ENCODE measurements around the gene SAMD15. TPM values are rescaled to one million over a fixed set of nuclear protein-coding genes. Genes with fewer than 3 reads are reported as not detected.

Gene SAMD15
- total and polyA plus RNA-seq, 2 experiments from 2014 or later = 0.61 to 0.76 TPM

- Histone ChIP-seq H3K36me3 (ENCODE audit: insufficient read depth) (no peaks in the 10 kb centered on the region), H2AFZ (no peak overlapping the region), H3K27ac (ENCODE audit: low read depth) (no peak overlapping the region), H3K9me2 (ENCODE audit: insufficient read depth) (no peaks in the 10 kb centered on the region), H3K79me2 (replicated peaks; ENCODE audit: insufficient read depth) (no peaks in the 10 kb centered on the region), H4K20me1 (replicated peaks; ENCODE audit: insufficient read depth) (no peaks in the 10 kb centered on the region; the same call in 1 of the 2 replicates), H3K4me3 (no peak overlapping the region), H3K27me3 (ENCODE audit: insufficient read depth) (no peaks in the 10 kb centered on the region), H3F3A (replicated peaks; ENCODE audit: low read depth) (no peaks in the 10 kb centered on the region), H3K4me2 (no peak overlapping the region), H3K4me1 (ENCODE audit: insufficient read depth) (no peaks in the 10 kb centered on the region)
- Mint-ChIP-seq H3K27ac (no peak overlapping the region), H3K27me3 (ENCODE audit: insufficient read depth, low read depth, poor library complexity) (peaks cover 3% of the 10 kb centered on the region), H3K4me1 (no peaks in the 10 kb centered on the region), H3K36me3 (ENCODE audit: low read depth) (no peaks in the 10 kb centered on the region), H3K4me3 (no peak overlapping the region), H3K9me3 (no peaks in the 10 kb centered on the region)
- DNase-seq (ENCODE audit: low spot score) (no peak), ATAC-seq (no peak)
- TF ChIP-seq EZH2phosphoT487 (IDR thresholded peaks at IDR 0.05; ENCODE audit: unreplicated experiment) (no peak), ZNF114 (CRISPR knock-in tag; IDR thresholded peaks at IDR 0.05) (no peak), ZNF331 (CRISPR knock-in tag; IDR thresholded peaks at IDR 0.05; ENCODE audit: low read depth) (no peak), ZNF462 (CRISPR knock-in tag; IDR thresholded peaks at IDR 0.05) (no peak), EZH2 (IDR thresholded peaks at IDR 0.05; ENCODE audit: low read depth, unreplicated experiment) (no peak)
Measured at GRCh38 chr14:77356899-77357298, 20.3 kb upstream of the SAMD15 start.

- Histone ChIP-seq H3F3A (replicated peaks; ENCODE audit: low read depth) (no peaks in the 10 kb centered on the region), H3K4me2 (no peak overlapping the region), H3K4me1 (ENCODE audit: insufficient read depth) (no peaks in the 10 kb centered on the region), H4K20me1 (replicated peaks; ENCODE audit: insufficient read depth) (no peaks in the 10 kb centered on the region), H3K79me2 (replicated peaks; ENCODE audit: insufficient read depth) (no peaks in the 10 kb centered on the region), H3K36me3 (ENCODE audit: insufficient read depth) (no peaks in the 10 kb centered on the region), H3K9me2 (ENCODE audit: insufficient read depth) (no peaks in the 10 kb centered on the region), H3K27me3 (ENCODE audit: insufficient read depth) (no peaks in the 10 kb centered on the region), H2AFZ (no peak overlapping the region), H3K4me3 (no peak overlapping the region), H3K27ac (ENCODE audit: low read depth) (no peak overlapping the region)
- no peak for ATAC-seq
- Mint-ChIP-seq H3K36me3 (ENCODE audit: low read depth) (no peaks in the 10 kb centered on the region), H3K4me1 (no peaks in the 10 kb centered on the region), H3K27me3 (ENCODE audit: insufficient read depth, low read depth, poor library complexity) (no peaks in the 10 kb centered on the region), H3K4me3 (no peak overlapping the region), H3K9me3 (no peaks in the 10 kb centered on the region), H3K27ac (no peak overlapping the region)
- DNase-seq (ENCODE audit: low spot score) = no peak
- TF ChIP-seq JUNB (IDR thresholded peaks at IDR 0.05; ENCODE audit: unreplicated experiment) (no peak), ZNF114 (CRISPR knock-in tag; IDR thresholded peaks at IDR 0.05) (no peak), EZH2 (IDR thresholded peaks at IDR 0.05; ENCODE audit: low read depth, unreplicated experiment) (no peak), ETS1 (IDR thresholded peaks at IDR 0.05) (no peak), NANOG (IDR thresholded peaks at IDR 0.05; ENCODE audit: borderline replicate concordance) (no peak), STAT1 (IDR thresholded peaks at IDR 0.05; ENCODE audit: unreplicated experiment) (no peak)
Measured at GRCh38 chr14:77359626-77360025, 17.6 kb upstream of the SAMD15 start.
